Panc1 (cell line): ENCODE data around the gene TMED6.

Experiments
- POLR2AphosphoS5 ChIP-seq: IDR thresholded peaks from 2 replicates; pipeline ENCODE4 v1.6.1; 2012; ENCODE audit warnings: mild to moderate bottlenecking, low read depth, low read length, moderate library complexity
- REST ChIP-seq, 2 experiments: IDR thresholded peaks; 2 replicates each; pipeline ENCODE4 v1.6.1; 2011 to 2012; ENCODE audit warnings: low read depth in 2 of 2, control low read depth in 1 of 2, low read length in 1 of 2, mild to moderate bottlenecking in 1 of 2, moderate library complexity in 1 of 2; ENCODE audit not compliant: insufficient read depth in 1 of 2
- SIN3A ChIP-seq: IDR thresholded peaks from 2 replicates; pipeline ENCODE4 v1.6.1; 2012; ENCODE audit warnings: low read depth, mild to moderate bottlenecking, low read length, moderate library complexity, borderline replicate concordance; ENCODE audit not compliant: insufficient read depth
- TF ChIP-seq, protein P1 (sequence below): fragments of 450-650 bp; IDR thresholded peaks from 2 replicates; pipeline ENCODE4 v1.5.1; 2017; ENCODE audit warnings: mild to moderate bottlenecking

DNA sequence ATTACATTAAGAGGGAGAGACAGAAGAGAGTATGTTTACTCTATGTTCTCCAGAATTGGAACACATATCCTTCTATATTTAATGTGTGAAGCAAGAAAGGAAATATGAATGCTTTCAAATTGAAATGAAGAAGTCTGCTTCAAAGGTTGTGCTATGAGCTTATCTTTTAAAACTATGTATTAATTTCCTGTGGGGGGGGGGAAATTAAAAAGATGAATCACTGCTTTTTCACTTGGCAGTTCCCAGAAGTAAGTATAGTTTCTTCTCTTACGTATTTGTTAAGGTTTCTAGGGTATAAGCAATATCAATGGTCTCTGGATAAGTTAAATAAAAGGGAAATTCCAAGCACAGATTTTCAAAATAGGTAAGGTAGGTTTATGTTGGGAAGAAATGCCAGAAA, 27.2 kb upstream of the TMED6 start:
- TF ChIP-seq, protein P1, sequence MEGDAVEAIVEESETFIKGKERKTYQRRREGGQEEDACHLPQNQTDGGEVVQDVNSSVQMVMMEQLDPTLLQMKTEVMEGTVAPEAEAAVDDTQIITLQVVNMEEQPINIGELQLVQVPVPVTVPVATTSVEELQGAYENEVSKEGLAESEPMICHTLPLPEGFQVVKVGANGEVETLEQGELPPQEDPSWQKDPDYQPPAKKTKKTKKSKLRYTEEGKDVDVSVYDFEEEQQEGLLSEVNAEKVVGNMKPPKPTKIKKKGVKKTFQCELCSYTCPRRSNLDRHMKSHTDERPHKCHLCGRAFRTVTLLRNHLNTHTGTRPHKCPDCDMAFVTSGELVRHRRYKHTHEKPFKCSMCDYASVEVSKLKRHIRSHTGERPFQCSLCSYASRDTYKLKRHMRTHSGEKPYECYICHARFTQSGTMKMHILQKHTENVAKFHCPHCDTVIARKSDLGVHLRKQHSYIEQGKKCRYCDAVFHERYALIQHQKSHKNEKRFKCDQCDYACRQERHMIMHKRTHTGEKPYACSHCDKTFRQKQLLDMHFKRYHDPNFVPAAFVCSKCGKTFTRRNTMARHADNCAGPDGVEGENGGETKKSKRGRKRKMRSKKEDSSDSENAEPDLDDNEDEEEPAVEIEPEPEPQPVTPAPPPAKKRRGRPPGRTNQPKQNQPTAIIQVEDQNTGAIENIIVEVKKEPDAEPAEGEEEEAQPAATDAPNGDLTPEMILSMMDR, result no peak
- TF ChIP-seq POLR2AphosphoS5 (no peak), REST (IDR thresholded peaks at IDR 0.05; ENCODE audit: insufficient read depth in 1 of 2, low read depth in 2 of 2, low read length in 1 of 2) (no peak), SIN3A (no peak)
